WTC11 (cell line): ENCODE data around the gene MORN5. TPM values are rescaled to one million over a fixed set of nuclear protein-coding genes. Genes with fewer than 3 reads are reported as not detected.
A peak's percentile ranks its signal among the peaks of the same experiment; 100 is the strongest.

Experiments
- ATF2 ChIP-seq: sonication (generic); formaldehyde crosslinking; IDR thresholded peaks from 2 replicates; pipeline ENCODE4 v1.8.1; 2022; ENCODE audit warnings: low read depth, missing genetic modification reagents, borderline replicate concordance
- ATF3 ChIP-seq: sonication (generic); formaldehyde crosslinking; conservative IDR thresholded peaks from 2 replicates; pipeline ENCODE4 v1.8.1; 2022; ENCODE audit warnings: mild to moderate bottlenecking, missing genetic modification reagents
- CBFB ChIP-seq: sonication (generic); formaldehyde crosslinking; IDR thresholded peaks from 2 replicates; pipeline ENCODE4 v1.8.1; 2022; ENCODE audit warnings: mild to moderate bottlenecking, low read depth, missing genetic modification reagents
- CREB1 ChIP-seq: sonication (generic); formaldehyde crosslinking; IDR thresholded peaks from 2 replicates; pipeline ENCODE4 v1.8.0; 2023; ENCODE audit warnings: mild to moderate bottlenecking, missing genetic modification reagents
- E2F1 ChIP-seq: sonication (generic); formaldehyde crosslinking; IDR thresholded peaks from 2 replicates; pipeline ENCODE4 v1.8.0; 2022; ENCODE audit warnings: mild to moderate bottlenecking, missing genetic modification reagents
- E2F4 ChIP-seq: sonication (generic); formaldehyde crosslinking; IDR thresholded peaks from 2 replicates; pipeline ENCODE4 v1.8.1; 2022; ENCODE audit warnings: low read depth, mild to moderate bottlenecking, moderate library complexity, missing genetic modification reagents, borderline replicate concordance
- ELF4 ChIP-seq: sonication (generic); formaldehyde crosslinking; IDR thresholded peaks from 2 replicates; pipeline ENCODE4 v1.8.1; 2022; ENCODE audit warnings: low read depth, mild to moderate bottlenecking, moderate library complexity, missing genetic modification reagents
- FOXK1 ChIP-seq: sonication (generic); formaldehyde crosslinking; IDR thresholded peaks from 2 replicates; pipeline ENCODE4 v1.8.0; 2022; ENCODE audit warnings: mild to moderate bottlenecking, moderate library complexity, missing genetic modification reagents
- FOXP1 ChIP-seq: sonication (generic); formaldehyde crosslinking; IDR thresholded peaks from 2 replicates; pipeline ENCODE4 v1.8.0; 2022; ENCODE audit warnings: missing genetic modification reagents, mild to moderate bottlenecking, moderate library complexity, borderline replicate concordance
- MAX ChIP-seq: sonication (generic); formaldehyde crosslinking; IDR thresholded peaks from 2 replicates; pipeline ENCODE4 v1.8.0; 2022; ENCODE audit warnings: mild to moderate bottlenecking, missing genetic modification reagents
- NFE2L1 ChIP-seq: sonication (generic); formaldehyde crosslinking; IDR thresholded peaks from 2 replicates; pipeline ENCODE4 v1.8.1; 2023; ENCODE audit warnings: missing genetic modification reagents
- NFYB ChIP-seq: sonication (generic); formaldehyde crosslinking; conservative IDR thresholded peaks from 2 replicates; pipeline ENCODE4 v1.8.0; 2022; ENCODE audit warnings: low read depth, missing genetic modification reagents
- NR2C2 ChIP-seq: sonication (generic); formaldehyde crosslinking; IDR thresholded peaks from 2 replicates; pipeline ENCODE4 v1.8.0; 2022; ENCODE audit warnings: mild to moderate bottlenecking, missing genetic modification reagents
- NR3C1 ChIP-seq: sonication (generic); formaldehyde crosslinking; conservative IDR thresholded peaks from 2 replicates; pipeline ENCODE4 v1.8.1; 2023; ENCODE audit warnings: low read depth, mild to moderate bottlenecking, missing genetic modification reagents
- PRDM15 ChIP-seq: sonication (generic); formaldehyde crosslinking; IDR thresholded peaks from 2 replicates; pipeline ENCODE4 v1.8.0; 2022; ENCODE audit warnings: missing genetic modification reagents
- SMAD3 ChIP-seq: sonication (generic); formaldehyde crosslinking; IDR thresholded peaks from 2 replicates; pipeline ENCODE4 v1.8.0; 2022; ENCODE audit warnings: missing genetic modification reagents, mild to moderate bottlenecking, borderline replicate concordance
- USF1 ChIP-seq: sonication (generic); formaldehyde crosslinking; IDR thresholded peaks from 2 replicates; pipeline ENCODE4 v1.8.0; 2022; ENCODE audit warnings: mild to moderate bottlenecking, missing genetic modification reagents
- ZBTB43 ChIP-seq: sonication (generic); formaldehyde crosslinking; IDR thresholded peaks from 2 replicates; pipeline ENCODE4 v1.8.1; 2023; ENCODE audit warnings: mild to moderate bottlenecking, missing genetic modification reagents
- ZNF219 ChIP-seq: sonication (generic); formaldehyde crosslinking; IDR thresholded peaks from 2 replicates; pipeline ENCODE4 v1.8.0; 2023; ENCODE audit warnings: missing genetic modification reagents, mild to moderate bottlenecking, borderline replicate concordance
- ZNF232 ChIP-seq: sonication (generic); formaldehyde crosslinking; IDR thresholded peaks from 2 replicates; pipeline ENCODE4 v1.8.0; 2022; ENCODE audit warnings: mild to moderate bottlenecking, missing genetic modification reagents
- ZNF423 ChIP-seq: fragments of 250-450 bp; sonication (Bioruptor Pico); IDR thresholded peaks from 2 replicates; pipeline ENCODE4 v2.1.2; 2022; ENCODE audit warnings: mild to moderate bottlenecking, moderate library complexity
- total RNA-seq: library from RNA; stranded (reverse); gene quantifications from 3 replicates; pipeline ENCODE4 v1.2.3, GENCODE V29; 2021

The MORN5 gene
- total RNA-seq, 1 experiment from 2014 or later = not detected

GRCh38 chr9:122226142-122226757, 66.5 kb downstream of the MORN5 start (continued):
- peak; percentile 51; the same call in 1 of the 2 replicates for TF ChIP-seq USF1 (CRISPR knock-in tag)
- peak; percentile 59; the same call in 1 of the 2 replicates for TF ChIP-seq ZBTB43
- peak; percentile 95 for TF ChIP-seq MAX
- no peak for TF ChIP-seq E2F4 (CRISPR knock-in tag)
- TF ChIP-seq ZNF232 (CRISPR knock-in tag) = peak; percentile 94
- 0 out of 2 replicates have a peak, but pooled peaks have one; percentile 71 for TF ChIP-seq E2F1 (CRISPR knock-in tag)
- TF ChIP-seq ELF4 (CRISPR knock-in tag) = no peak; the same call in 1 of the 2 replicates
- TF ChIP-seq CREB1 (CRISPR knock-in tag) = no peak
- TF ChIP-seq ZNF423 (CRISPR knock-in tag) = no peak
- peak; percentile 74; the same call in 1 of the 2 replicates for TF ChIP-seq NFE2L1
- TF ChIP-seq CBFB (CRISPR knock-in tag) = no peak
- TF ChIP-seq NR2C2 (CRISPR knock-in tag) = no peak; the same call in 1 of the 2 replicates
- TF ChIP-seq ATF2 (CRISPR knock-in tag) = no peak; the same call in 1 of the 2 replicates
- 0 out of 2 replicates have a peak, but pooled peaks have one; percentile 54 for TF ChIP-seq ZNF219 (CRISPR knock-in tag)
- peak; percentile 79 for TF ChIP-seq FOXK1 (CRISPR knock-in tag)
- 0 out of 2 replicates have a peak, but pooled peaks have one; percentile 49 for TF ChIP-seq SMAD3
- no peak for TF ChIP-seq NR3C1 (CRISPR knock-in tag)
- 0 out of 2 replicates have a peak, but pooled peaks have one; percentile 10 for TF ChIP-seq NFYB
- TF ChIP-seq ATF3 = no peak
- TF ChIP-seq PRDM15 (CRISPR knock-in tag) = no peak
- peak; percentile 85; the same call in 1 of the 2 replicates for TF ChIP-seq FOXP1 (CRISPR knock-in tag)
